MM.1S (cell line): ENCODE measurements around the gene PHLDB2.

Experiments used
- DNase-seq: peaks from one replicate; pipeline ENCODE4 v3.0.0-alpha.2; 2015
- H2AFZ ChIP-seq: fragments of 300-600 bp; sonication (generic); 2 replicates; pipeline ENCODE4 v1.6.0; 2016; ENCODE audit warnings: antibody characterized with exemption, low read length
- H3F3A ChIP-seq: fragments of 300-600 bp; sonication (generic); 2 replicates; pipeline ENCODE4 v1.6.1; 2016; ENCODE audit warnings: mild to moderate bottlenecking, antibody characterized with exemption, low read length, moderate library complexity, mixed read lengths; ENCODE audit not compliant: insufficient read depth
- H3K27ac ChIP-seq: fragments of 300-600 bp; sonication (generic); 2 replicates; pipeline ENCODE4 v1.5.1; 2016; ENCODE audit warnings: mild to moderate bottlenecking, low read length
- H3K27me3 ChIP-seq: fragments of 300-600 bp; sonication (generic); replicated peaks from 2 replicates; pipeline ENCODE4 v1.6.0; 2016; ENCODE audit warnings: low read length; ENCODE audit not compliant: insufficient read depth
- H3K36me3 ChIP-seq: fragments of 300-600 bp; sonication (generic); replicated peaks from 2 replicates; pipeline ENCODE4 v1.6.1; 2016; ENCODE audit warnings: mild to moderate bottlenecking, low read length, mixed read lengths; ENCODE audit not compliant: insufficient read depth
- H3K4me1 ChIP-seq: fragments of 300-600 bp; sonication (generic); 2 replicates; pipeline ENCODE4 v1.6.1; 2016; ENCODE audit warnings: low read length, mixed read lengths
- H3K4me2 ChIP-seq: fragments of 300-600 bp; sonication (generic); 2 replicates; pipeline ENCODE4 v1.6.0; 2016; ENCODE audit warnings: low read depth, low read length
- H3K4me3 ChIP-seq: fragments of 300-600 bp; sonication (generic); 2 replicates; pipeline ENCODE4 v1.5.1; 2016; ENCODE audit warnings: low read length, mixed read lengths
- H3K79me2 ChIP-seq: fragments of 300-600 bp; sonication (generic); 2 replicates; pipeline ENCODE4 v1.6.1; 2016; ENCODE audit warnings: mixed run types, low read length, mixed read lengths
- H3K9ac ChIP-seq: fragments of 300-600 bp; sonication (generic); 2 replicates; pipeline ENCODE4 v1.6.1; 2016; ENCODE audit warnings: low read length, mixed read lengths
- H3K9me2 ChIP-seq: fragments of 300-600 bp; sonication (generic); replicated peaks from 2 replicates; pipeline ENCODE4 v1.6.1; 2016; ENCODE audit warnings: mild to moderate bottlenecking, low read length, mixed read lengths; ENCODE audit not compliant: insufficient read depth
- H3K9me3 ChIP-seq: fragments of 300-600 bp; sonication (generic); replicated peaks from 2 replicates; pipeline ENCODE4 v1.6.1; 2016; ENCODE audit warnings: mild to moderate bottlenecking, low read length, mixed read lengths; ENCODE audit not compliant: insufficient read depth
- H4K20me1 ChIP-seq: fragments of 300-600 bp; sonication (generic); 2 replicates; pipeline ENCODE4 v1.6.1; 2016; ENCODE audit warnings: mild to moderate bottlenecking, low read length, moderate library complexity, mixed read lengths; ENCODE audit not compliant: insufficient read depth
- CTCF ChIP-seq: fragments of 300-600 bp; sonication (generic); IDR thresholded peaks from 2 replicates; pipeline ENCODE4 v1.5.1; 2016; ENCODE audit warnings: antibody characterized with exemption, low read length, mixed read lengths
- EZH2 ChIP-seq: fragments of 300-600 bp; sonication (generic); optimal IDR thresholded peaks from 2 replicates; pipeline ENCODE3; 2017; ENCODE audit warnings: low read depth, mild to moderate bottlenecking, antibody characterized with exemption, low read length, mixed read lengths
- EZH2phosphoT487 ChIP-seq: fragments of 300-600 bp; sonication (generic); IDR thresholded peaks from 2 replicates; pipeline ENCODE4 v1.6.1; 2018; ENCODE audit warnings: antibody characterized with exemption, low read length

The PHLDB2 gene

GRCh38 chr3:111846039-111846438, 13.0 kb upstream of the PHLDB2 start:
- Histone ChIP-seq H3F3A (no peaks in the 10 kb centered on the region), H3K4me1 (no peaks in the 10 kb centered on the region), H4K20me1 (no peaks in the 10 kb centered on the region), H2AFZ (no peak overlapping the region), H3K36me3 (no peaks in the 10 kb centered on the region), H3K9ac (no peak overlapping the region), H3K4me3 (no peak overlapping the region), H3K9me3 (no peaks in the 10 kb centered on the region), H3K27me3 (no peaks in the 10 kb centered on the region), H3K79me2 (no peaks in the 10 kb centered on the region), H3K4me2 (no peak overlapping the region), H3K27ac (no peak overlapping the region), H3K9me2 (no peaks in the 10 kb centered on the region)
- TF ChIP-seq CTCF (no peak), EZH2 (no peak), EZH2phosphoT487 (no peak)
- DNase-seq = no peak

GRCh38 chr3:111846717-111847116, 12.3 kb upstream of the PHLDB2 start:
- H4K20me1 ChIP-seq = no peaks in the 10 kb centered on the region
- no peak for DNase-seq
- H3K9me3 ChIP-seq = no peaks in the 10 kb centered on the region
- no peak overlapping the region for H3K9ac ChIP-seq
- no peaks in the 10 kb centered on the region for H3K36me3 ChIP-seq
- H3K9me2 ChIP-seq = no peaks in the 10 kb centered on the region
- H2AFZ ChIP-seq = no peak overlapping the region
- no peaks in the 10 kb centered on the region for H3K27me3 ChIP-seq
- no peak overlapping the region for H3K27ac ChIP-seq
- no peaks in the 10 kb centered on the region for H3F3A ChIP-seq
- TF ChIP-seq EZH2phosphoT487 (no peak), CTCF (no peak), EZH2 (no peak)
- no peak overlapping the region for H3K4me3 ChIP-seq
- no peaks in the 10 kb centered on the region for H3K79me2 ChIP-seq
- no peaks in the 10 kb centered on the region for H3K4me1 ChIP-seq
- H3K4me2 ChIP-seq = no peak overlapping the region

- H3K9me3 ChIP-seq = no peaks in the 10 kb centered on the region
- H3K36me3 ChIP-seq = no peaks in the 10 kb centered on the region
- no peaks in the 10 kb centered on the region for H3K9me2 ChIP-seq
- no peaks in the 10 kb centered on the region for H3F3A ChIP-seq
- H3K4me1 ChIP-seq = no peaks in the 10 kb centered on the region
- TF ChIP-seq CTCF (no peak), EZH2 (no peak), EZH2phosphoT487 (no peak)
- no peak overlapping the region for H3K4me3 ChIP-seq
- no peak overlapping the region for H3K4me2 ChIP-seq
- no peak overlapping the region for H3K27ac ChIP-seq
- no peak overlapping the region for H3K9ac ChIP-seq
- no peaks in the 10 kb centered on the region for H4K20me1 ChIP-seq
- H3K27me3 ChIP-seq = no peaks in the 10 kb centered on the region
- DNase-seq = no peak
- H3K79me2 ChIP-seq = no peaks in the 10 kb centered on the region
- H2AFZ ChIP-seq = no peak overlapping the region
Observed at GRCh38 chr3:111848283-111848682, 10.8 kb upstream of the PHLDB2 start.
